GM23338 (cell line): ENCODE results near the gene NLN.

Source experiments
- CTCF ChIP-seq, 2 experiments: fragments of 200-600 bp in 1 of 2; sonication (generic) in 1 of 2; conservative IDR thresholded peaks; 2 replicates each; pipeline versions ENCODE4 v1.5.1 to v1.6.1; 2016 to 2017; ENCODE audit warnings: antibody characterized with exemption in 2 of 2, low read depth in 2 of 2, mild to moderate bottlenecking in 2 of 2, moderate library complexity in 1 of 2
- JUNB ChIP-seq: IDR thresholded peaks from one replicate; pipeline ENCODE4 v1.6.1; 2016; ENCODE audit warnings: antibody characterized with exemption; ENCODE audit not compliant: unreplicated experiment

DNA sequence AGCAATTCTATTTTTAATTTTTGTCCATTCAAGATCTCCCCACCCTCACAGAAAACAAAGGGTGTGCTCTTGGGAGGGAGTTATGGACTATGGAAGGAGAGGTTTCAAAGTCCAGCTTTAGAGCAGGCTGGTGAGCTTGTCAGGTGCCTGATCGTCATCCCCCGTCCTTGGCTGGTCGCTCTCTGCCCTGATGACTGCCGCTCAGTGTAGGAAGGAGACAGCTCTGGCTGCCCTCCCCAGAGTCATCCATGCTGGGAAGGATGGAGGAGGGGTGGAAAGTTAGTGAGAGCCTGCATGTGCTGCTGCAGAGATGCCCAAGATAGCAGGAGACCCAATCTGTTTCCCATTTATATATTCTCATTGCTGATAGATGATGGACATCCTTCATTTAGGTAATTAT, 96.6 kb downstream of the NLN start:
- TF ChIP-seq CTCF (conservative IDR thresholded peaks at IDR 0.05; ENCODE audit: low read depth in 2 of 2) (no peak), JUNB (no peak)
